ENCODE measurements around the gene ZNF334. TPM values are rescaled to one million over a fixed set of nuclear protein-coding genes. Genes with fewer than 3 reads are reported as not detected.

Gene ZNF334
- polyA plus RNA-seq, 1 experiment, result 0.93 TPM

- no peaks in the 10 kb centered on the region for H3K27me3 ChIP-seq (ENCODE audit: control insufficient read depth, insufficient read depth, low read length)
- DNase-seq (ENCODE audit: low read depth), result no peak
- TF ChIP-seq CTCF (IDR thresholded peaks at IDR 0.05; ENCODE audit: insufficient read depth, low read depth, low read length), result no peak
- ChIA-PET CTCF (interaction anchor here (0.6 to 6.3 kb wide), 3 partner anchors 9 to 29 kb away, joined by 3 to 33 read pairs (median 7); no protein-coding TSS in a partner anchor), POLR2A (no interaction called here)
- H3K4me3 ChIP-seq (ENCODE audit: low read depth, low read length), result no peak overlapping the region
- no peaks in the 10 kb centered on the region for H3K36me3 ChIP-seq (ENCODE audit: control insufficient read depth, insufficient read depth, low read length)
Measured at GRCh38 chr20:46549188-46549972, 36.0 kb upstream of the ZNF334 start.

DNA sequence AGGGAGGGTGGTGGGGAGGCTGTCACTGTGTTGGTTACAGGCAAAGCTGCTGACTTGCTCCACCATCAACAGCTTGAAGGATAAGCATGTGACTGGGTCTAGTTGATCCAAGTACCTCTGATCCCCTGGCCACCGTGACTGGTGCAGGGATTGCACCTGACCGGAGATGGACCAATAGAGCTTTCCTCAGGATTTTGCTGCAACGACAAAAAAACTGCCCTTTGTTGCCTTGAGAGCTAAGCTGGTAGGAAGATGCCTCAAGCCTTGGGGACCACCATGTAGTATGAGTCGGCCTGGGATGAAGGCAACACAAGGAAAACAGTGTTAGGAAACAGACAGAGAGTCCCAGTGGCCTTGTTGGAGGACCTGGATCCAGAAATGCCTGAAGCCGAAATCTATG lies 35.3 kb upstream of the ZNF334 start:
- POLR2A ChIA-PET, result no interaction called here
- no peak for DNase-seq (ENCODE audit: low read depth)
- CTCF ChIA-PET, result interaction anchor here (0.6 to 6.3 kb wide), 3 partner anchors 8 to 29 kb away, joined by 3 to 33 read pairs (median 7); no protein-coding TSS in a partner anchor
- no peak for TF ChIP-seq CTCF (IDR thresholded peaks at IDR 0.05; ENCODE audit: insufficient read depth, low read depth, low read length)
- no peak overlapping the region for H3K4me3 ChIP-seq (ENCODE audit: low read depth, low read length)
- H3K27me3 ChIP-seq (ENCODE audit: control insufficient read depth, insufficient read depth, low read length), result no peaks in the 10 kb centered on the region; the same call in 1 of the 2 replicates
- H3K36me3 ChIP-seq (ENCODE audit: control insufficient read depth, insufficient read depth, low read length), result no peaks in the 10 kb centered on the region

- Histone ChIP-seq H3K36me3 (ENCODE audit: control insufficient read depth, insufficient read depth, low read length) (no peaks in the 10 kb centered on the region), H3K27me3 (ENCODE audit: control insufficient read depth, insufficient read depth, low read length) (no peaks in the 10 kb centered on the region; the same call in 1 of the 2 replicates), H3K4me3 (ENCODE audit: low read depth, low read length) (no peak overlapping the region)
- no peak for DNase-seq (ENCODE audit: low read depth)
- TF ChIP-seq CTCF (IDR thresholded peaks at IDR 0.05; ENCODE audit: insufficient read depth, low read depth, low read length), result no peak
- CTCF ChIA-PET, result interaction anchor here (1.1 to 6.3 kb wide), 2 partner anchors 9 to 14 kb away, joined by 3 to 33 read pairs; no protein-coding TSS in a partner anchor
- POLR2A ChIA-PET, result no interaction called here
Measured at GRCh38 chr20:46547995-46548394, 34.6 kb upstream of the ZNF334 start.

- ChIA-PET CTCF (interaction anchor here (1.1 kb wide), 1 partner anchor 10 kb away, joined by 3 read pairs; no protein-coding TSS in a partner anchor), POLR2A (no interaction called here)
- TF ChIP-seq CTCF (IDR thresholded peaks at IDR 0.05; ENCODE audit: insufficient read depth, low read depth, low read length), result no peak
- Histone ChIP-seq H3K27me3 (ENCODE audit: control insufficient read depth, insufficient read depth, low read length) (peaks cover 5% of the 10 kb centered on the region), H3K4me3 (ENCODE audit: low read depth, low read length) (no peak overlapping the region), H3K36me3 (ENCODE audit: control insufficient read depth, insufficient read depth, low read length) (no peaks in the 10 kb centered on the region)
- DNase-seq (ENCODE audit: low read depth), result no peak
Measured at GRCh38 chr20:46546936-46547335, 33.6 kb upstream of the ZNF334 start.

DNA sequence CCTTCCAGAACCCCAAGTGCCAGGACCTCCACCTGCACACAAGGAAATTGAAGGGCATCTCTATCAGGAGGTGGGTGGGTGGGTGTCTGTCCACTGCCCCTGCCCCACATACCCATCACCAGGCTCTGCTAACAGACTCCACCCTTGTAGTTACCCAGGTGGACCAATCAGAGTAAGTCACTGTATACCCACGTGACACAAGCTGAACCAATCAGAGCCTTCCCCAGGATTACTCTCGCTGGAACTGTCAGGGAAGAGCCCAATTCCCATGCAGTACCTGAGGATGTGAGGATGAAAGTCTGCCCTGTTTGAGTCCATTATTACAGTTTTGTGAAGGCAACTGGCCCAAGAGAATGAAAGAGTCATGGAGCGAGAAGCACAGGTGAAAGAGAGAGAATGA lies 32.9 kb upstream of the ZNF334 start:
- peaks cover 5% of the 10 kb centered on the region for H3K27me3 ChIP-seq (ENCODE audit: control insufficient read depth, insufficient read depth, low read length)
- ChIA-PET CTCF (no interaction called here), POLR2A (no interaction called here)
- H3K36me3 ChIP-seq (ENCODE audit: control insufficient read depth, insufficient read depth, low read length), result no peaks in the 10 kb centered on the region
- no peak for TF ChIP-seq CTCF (IDR thresholded peaks at IDR 0.05; ENCODE audit: insufficient read depth, low read depth, low read length)
- H3K4me3 ChIP-seq (ENCODE audit: low read depth, low read length), result no peak overlapping the region
- no peak for DNase-seq (ENCODE audit: low read depth)
